GM12891 (cell line): ENCODE data around the gene SPTBN4.

Experiments used
- POLR2A ChIP-seq: IDR thresholded peaks from 2 replicates; pipeline ENCODE4 v1.6.1; 2011; ENCODE audit warnings: low read depth, low read length, control low read depth
- POLR2AphosphoS5 ChIP-seq: IDR thresholded peaks from 2 replicates; pipeline ENCODE4 v1.6.1; 2011; ENCODE audit warnings: low read depth, low read length, control low read depth
- SPI1 ChIP-seq: IDR thresholded peaks from 2 replicates; pipeline ENCODE4 v1.6.1; 2011; ENCODE audit warnings: low read depth, low read length, control low read depth
- TAF1 ChIP-seq: IDR thresholded peaks from 2 replicates; pipeline ENCODE4 v1.6.1; 2011; ENCODE audit warnings: low read depth, low read length, control low read depth

DNA sequence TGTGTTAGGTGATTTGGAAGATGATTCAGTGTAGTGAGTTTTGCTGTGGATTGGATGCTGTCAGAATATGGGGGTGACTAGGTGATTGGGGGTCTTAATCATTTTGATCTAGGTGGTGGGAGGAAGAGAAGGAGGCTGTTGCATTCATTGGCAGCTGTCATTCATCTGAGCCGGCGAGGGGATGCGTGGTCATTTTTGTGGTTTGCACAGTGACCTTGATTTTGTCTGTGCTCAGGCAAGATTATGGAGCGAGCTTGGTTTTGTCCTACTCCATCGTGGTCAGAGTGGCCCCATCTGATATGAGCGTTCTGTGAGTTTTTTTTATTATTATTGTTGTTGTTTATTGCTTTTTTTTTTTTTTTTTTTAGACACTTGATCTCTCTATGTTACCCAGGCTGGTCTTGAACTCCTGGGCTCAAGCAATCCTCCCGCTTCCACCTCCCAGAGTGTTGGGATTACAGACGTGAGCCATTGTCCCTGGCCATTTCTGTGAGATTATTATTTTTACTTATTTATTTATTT is 42.0 kb downstream of the SPTBN4 start:
- TF ChIP-seq TAF1 (no peak), POLR2A (no peak), POLR2AphosphoS5 (no peak), SPI1 (no peak)
